Right ventricle myocardium inferior (tissue), 1 donor: ENCODE data around the gene C17orf50. TPM values are rescaled to one million over a fixed set of nuclear protein-coding genes. Genes with fewer than 3 reads are reported as not detected.

Experiments used
- ATAC-seq: fragments of 200-7000 bp; cut with Tn5 transposase; one replicate; pipeline ENCODE4 v1.9.1; 2020; ENCODE audit warnings: mild to moderate bottlenecking, moderate library complexity
- DNase-seq: peaks from one replicate; pipeline ENCODE4 v3.0.0; 2021; ENCODE audit errors: missing footprints
- intact Hi-C: fragments of 100-400 bp; cut with DNase I; formaldehyde crosslinking; loops from one replicate; pipeline ENCODE4 v1.11.0; 2022
- long read RNA-seq: library from polyadenylated mRNA; unstranded; transcript quantifications from one replicate; pipeline ENCODE4 v2.0.0, GENCODE V29; 2021
- total RNA-seq: library from RNA; stranded (reverse); fragmentation: NEBNext Ultra II Directional; extraction: Animal tissue kit (Norgen Biotek cat#: 25700); gene quantifications from one replicate; pipeline ENCODE4 v1.2.1, GENCODE V29; 2021
- donor health status: DM: no; HTN: yes; CAD: no; lungs with severe emphysema.

The C17orf50 gene
- not detected for total RNA-seq
- long read RNA-seq: 0 reads

DNA sequence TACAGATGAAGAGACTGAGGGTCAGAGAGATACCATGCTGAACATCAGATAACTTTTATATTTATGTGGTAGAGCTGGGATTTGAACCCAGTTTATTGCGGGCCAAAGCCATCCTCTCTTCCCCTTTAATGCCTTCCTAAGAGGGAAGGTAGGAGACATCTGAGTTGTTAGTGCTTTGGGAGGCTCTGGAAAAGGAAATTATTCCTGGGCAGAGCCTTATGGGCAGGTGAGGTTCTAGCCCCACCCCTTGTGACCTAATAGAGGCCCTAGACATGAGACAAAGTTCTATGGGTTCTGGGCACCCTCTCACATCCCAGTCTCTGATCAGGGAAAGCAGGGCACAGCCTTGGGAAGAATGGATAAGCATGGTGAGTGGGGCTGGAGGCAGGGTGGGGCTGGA lies at the start of gene C17orf50:
C17orf50 (plus strand) TSS at position 301 of the 400 bp plus-strand sequence; CDS start at position 356, 55 bp downstream.
- intact Hi-C loops: no loop called here
- DNase-seq: no peak
- no peak for ATAC-seq

DNA sequence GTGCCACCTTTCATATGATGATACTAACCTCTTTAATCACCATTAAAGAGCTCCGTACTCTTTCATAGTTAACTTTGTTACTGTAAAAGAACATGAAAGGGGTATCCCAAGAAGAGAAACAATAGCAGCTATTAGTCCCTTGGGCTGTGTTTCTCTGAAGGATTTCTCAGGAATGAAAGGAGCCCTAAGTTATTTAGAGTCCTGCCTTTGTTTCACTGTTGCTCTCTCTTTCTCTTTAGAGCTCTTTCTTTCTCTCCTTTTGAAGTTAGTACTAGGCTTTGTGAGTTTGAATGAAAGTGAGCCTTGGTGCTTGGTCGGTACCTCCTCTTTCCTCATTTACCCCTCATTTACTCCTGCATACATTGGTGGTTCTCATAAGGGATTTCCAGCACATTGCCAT lies 49.7 kb upstream of the C17orf50 start:
- ATAC-seq: no peak
- no peak for DNase-seq
- intact Hi-C loops: no loop called here

- DNase-seq (no peak), ATAC-seq (peak; percentile 84)
- intact Hi-C loops: no loop called here
Measured at GRCh38 chr17:35713069-35713728, 47.5 kb upstream of the C17orf50 start.

DNA sequence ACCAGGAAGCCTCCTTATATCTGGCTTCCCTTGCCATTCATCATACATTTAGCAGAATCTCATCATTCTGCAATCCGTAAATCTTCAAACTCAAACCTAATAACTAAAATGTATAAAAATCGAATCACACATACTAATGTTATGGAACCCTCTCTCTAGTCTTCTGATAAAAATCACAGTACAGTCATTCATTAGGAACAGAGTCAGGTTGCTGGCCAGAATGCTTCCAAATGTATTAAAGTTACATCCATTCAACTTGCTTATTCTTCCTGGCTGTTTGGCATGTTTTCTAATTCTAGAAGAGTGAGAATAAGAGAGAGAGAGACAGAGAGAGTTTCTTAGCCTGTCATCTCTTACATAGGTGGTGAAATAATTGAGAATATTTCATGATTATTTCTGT lies 45.7 kb upstream of the C17orf50 start:
- DNase-seq: no peak
- intact Hi-C loops: no loop called here
- ATAC-seq: no peak

- DNase-seq (no peak), ATAC-seq (no peak)
- intact Hi-C loops: no loop called here
Measured at GRCh38 chr17:35715416-35715815, 45.3 kb upstream of the C17orf50 start.

- ATAC-seq (no peak), DNase-seq (no peak)
- intact Hi-C loops: no loop called here
Measured at GRCh38 chr17:35716173-35716572, 44.5 kb upstream of the C17orf50 start.

DNA sequence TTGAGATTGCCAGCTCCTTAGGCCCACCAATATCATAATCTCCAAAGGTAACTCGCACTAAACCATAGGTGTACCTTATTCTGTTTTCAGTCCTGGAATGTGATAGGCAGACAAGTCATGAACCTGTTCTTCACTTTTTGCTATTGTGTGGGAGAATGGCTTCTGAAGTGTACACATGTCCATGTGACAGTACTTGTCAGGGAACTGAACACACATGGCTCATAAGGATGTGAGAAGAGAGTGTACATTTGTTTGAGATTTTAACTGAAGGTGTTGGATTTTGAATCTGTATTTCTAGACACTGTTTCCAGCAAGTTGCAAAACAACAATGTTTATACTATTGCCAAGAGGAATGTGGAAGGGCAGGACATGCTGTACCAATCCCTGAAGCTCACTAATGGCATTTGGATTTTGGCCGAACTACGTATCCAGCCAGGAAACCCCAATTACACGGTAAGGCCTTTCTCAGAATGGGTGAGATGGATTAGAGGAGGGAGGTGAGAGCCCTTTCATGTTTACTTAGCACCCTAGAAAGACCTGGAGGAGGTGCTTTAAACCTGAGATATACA lies 43.7 kb upstream of the C17orf50 start:
- intact Hi-C loops: no loop called here
- DNase-seq (no peak), ATAC-seq (peak; percentile 63)

- DNase-seq (no peak), ATAC-seq (peak; percentile 42)
- intact Hi-C loops: no loop called here
Measured at GRCh38 chr17:35717475-35717874, 43.2 kb upstream of the C17orf50 start.

GRCh38 chr17:35723735-35724134 lies 37.0 kb upstream of the C17orf50 start:
- intact Hi-C loops: no loop called here
- ATAC-seq (no peak), DNase-seq (no peak)

DNA sequence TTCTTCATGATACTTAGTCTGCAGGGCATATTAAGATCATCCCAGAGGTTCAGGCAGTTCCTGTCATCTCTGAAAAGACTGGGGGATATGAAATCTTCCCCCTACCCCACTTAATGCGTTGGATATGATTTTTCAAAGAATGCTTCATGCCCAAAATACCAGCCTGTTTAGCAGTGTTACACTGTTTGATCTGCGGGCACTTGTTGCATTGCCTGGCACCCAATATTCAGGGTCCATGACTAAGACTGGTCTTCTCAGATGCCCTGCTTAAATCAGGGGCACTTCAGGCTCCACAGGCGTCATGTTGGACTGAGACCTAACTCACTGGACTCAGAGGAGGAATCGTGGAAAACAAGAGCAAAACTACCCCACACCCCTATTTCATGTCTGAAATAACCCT lies 35.6 kb upstream of the C17orf50 start:
- intact Hi-C loops: no loop called here
- ATAC-seq (no peak), DNase-seq (no peak)

- intact Hi-C loops: no loop called here
Measured at GRCh38 chr17:35725802-35726126, 34.9 kb upstream of the C17orf50 start.

DNA sequence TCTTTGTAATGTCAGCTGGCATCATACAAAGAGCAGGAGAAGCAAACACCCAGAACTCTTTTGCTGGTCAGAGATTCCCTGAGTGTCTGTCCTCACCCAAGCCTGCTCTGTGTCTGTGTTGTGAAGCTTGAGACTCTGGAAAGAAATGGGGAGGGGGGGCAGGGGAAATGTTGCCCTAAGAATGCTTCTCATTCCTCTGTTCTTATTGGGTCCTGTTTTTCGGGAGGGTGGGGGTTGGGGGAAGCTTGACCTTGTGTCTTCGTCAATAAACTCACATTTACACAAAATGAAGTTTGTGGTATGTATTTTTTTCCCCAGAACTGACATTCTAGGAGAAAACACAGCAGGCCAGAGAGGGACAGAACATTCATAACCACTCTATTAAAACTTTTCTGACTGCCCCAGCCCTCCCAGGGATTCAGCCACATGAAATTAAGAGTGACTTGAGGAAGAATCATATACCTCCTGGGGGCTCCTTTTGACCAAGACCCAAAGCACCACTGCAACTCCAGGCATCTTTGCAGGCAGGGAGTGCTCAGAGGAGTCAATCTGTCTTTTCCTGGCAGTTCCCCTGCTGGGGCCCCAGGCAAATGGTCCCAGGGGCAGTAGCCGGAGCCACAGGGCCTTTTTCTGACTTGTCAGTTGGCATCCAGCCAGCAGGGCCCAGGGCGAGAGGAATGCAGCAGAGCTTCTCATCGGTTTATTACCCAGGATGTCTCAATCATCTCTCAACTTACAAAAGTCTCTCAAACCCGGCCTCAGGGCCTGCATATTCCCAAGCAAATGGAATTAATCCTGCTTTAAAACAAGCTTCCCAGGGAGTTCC lies 34.3 kb upstream of the C17orf50 start:
- DNase-seq: no peak
- no peak for ATAC-seq
- intact Hi-C loops: no loop called here

More at GRCh38 chr17:35725802-35726126, 34.9 kb upstream of the C17orf50 start:
- ATAC-seq: no peak
- no peak for DNase-seq

DNA sequence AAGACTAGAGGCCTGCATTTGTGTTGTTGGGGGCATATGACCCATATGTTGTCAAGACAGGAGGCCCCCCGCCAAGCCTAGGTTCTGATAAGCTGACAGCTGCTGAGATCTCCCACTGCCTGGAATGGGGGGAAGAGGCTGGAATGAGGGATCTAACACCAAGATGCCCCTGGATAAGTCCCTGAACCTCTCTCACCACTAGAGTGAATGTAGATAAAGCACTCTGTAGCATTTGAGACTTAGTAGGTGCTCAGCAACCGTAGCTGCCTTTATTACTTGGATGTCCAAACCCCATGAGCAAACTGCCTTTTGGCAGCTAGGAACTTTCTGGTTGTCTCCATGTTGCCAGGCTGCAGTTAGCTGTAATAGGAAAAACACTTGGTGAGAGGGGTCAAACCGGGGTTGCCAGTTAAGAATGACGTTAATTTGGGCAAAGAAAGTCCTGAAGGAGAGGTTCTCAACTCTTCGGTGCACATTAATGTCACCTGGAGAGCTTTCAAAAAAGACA lies 33.7 kb upstream of the C17orf50 start:
- ATAC-seq: no peak
- DNase-seq: no peak
- intact Hi-C loops: no loop called here

- no peak for DNase-seq
- intact Hi-C loops: no loop called here
- ATAC-seq: no peak
Measured at GRCh38 chr17:35727635-35728034, 33.1 kb upstream of the C17orf50 start.

- no peak for ATAC-seq
Measured at GRCh38 chr17:35728551-35728950, 32.1 kb upstream of the C17orf50 start.

DNA sequence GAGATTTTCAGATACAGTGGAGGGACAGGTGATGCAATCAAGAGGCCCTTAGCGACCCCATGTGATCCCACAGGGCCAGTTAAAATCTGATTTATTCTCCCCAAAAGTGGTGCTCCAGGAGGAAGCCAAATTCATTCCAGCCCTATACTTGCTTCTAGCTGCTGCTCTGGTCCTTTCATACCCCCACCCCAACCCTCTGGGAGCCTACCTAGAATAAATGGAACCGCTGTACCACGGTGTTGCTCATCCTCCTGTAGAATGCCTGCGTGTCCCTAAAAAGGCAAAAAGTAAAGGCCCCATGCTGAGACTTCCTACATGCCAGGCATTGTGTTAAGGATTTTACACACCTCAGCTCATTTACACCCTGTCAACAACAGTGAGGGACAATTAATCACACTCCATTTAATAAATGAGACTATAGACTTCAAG lies 31.3 kb upstream of the C17orf50 start:
- no peak for DNase-seq
- no peak for ATAC-seq
- intact Hi-C loops: no loop called here

More at GRCh38 chr17:35728551-35728950, 32.1 kb upstream of the C17orf50 start:
- intact Hi-C loops: no loop called here
- no peak for DNase-seq

GRCh38 chr17:35730400-35731005 lies 30.2 kb upstream of the C17orf50 start:
- DNase-seq (no peak), ATAC-seq (no peak)
- intact Hi-C loops: no loop called here

DNA sequence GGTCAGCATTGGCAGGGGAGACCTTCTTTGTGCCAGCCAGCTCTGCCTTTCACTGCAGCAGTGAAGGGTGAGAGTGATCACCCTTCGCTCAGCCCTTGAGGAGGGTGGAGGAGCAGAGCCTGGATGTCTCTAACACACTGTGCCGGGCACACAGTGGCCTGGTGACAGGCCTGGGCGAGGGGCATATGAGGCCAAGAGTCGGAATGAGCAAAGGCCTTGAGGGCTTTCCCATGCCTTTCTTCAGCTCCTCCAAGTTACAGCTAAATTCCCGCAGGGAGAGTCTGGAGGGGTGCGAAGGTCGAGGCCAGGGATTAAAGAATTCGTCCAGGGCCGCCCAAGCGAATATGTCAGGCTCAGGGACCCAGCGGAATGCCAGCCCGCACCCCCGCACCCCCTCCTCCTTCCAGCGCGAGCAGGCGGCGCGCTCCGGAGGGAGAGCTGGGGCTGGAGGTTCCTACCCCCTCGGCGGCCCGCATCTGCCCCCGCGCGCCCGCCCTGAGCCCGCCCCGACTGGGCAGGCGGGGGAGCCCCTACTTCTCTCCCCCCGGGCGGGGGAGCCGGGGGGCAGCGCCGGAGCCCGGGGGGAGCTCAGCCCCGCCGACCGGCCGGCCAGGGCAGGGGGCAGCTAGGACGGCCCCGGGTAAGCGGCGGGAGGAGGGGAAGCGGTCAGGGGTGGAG lies 29.3 kb upstream of the C17orf50 start, which contains the start of gene RASL10B:
RASL10B (plus strand) TSS at position 401 of the 678 bp plus-strand sequence. CDS start 3,546 bp downstream, outside the sequence.
- ATAC-seq (peak; percentile 79), DNase-seq (no peak)
- intact Hi-C loops: no loop called here
